Fibroblast of villous mesenchyme (primary cell): ENCODE data around the gene GFOD1. TPM values are rescaled to one million over a fixed set of nuclear protein-coding genes. Genes with fewer than 3 reads are reported as not detected.

Source experiments
- DNase-seq: peaks from one replicate; pipeline ENCODE4 v3.0.0-alpha.2; 2010; ENCODE audit warnings: low read depth
- H3K4me3 ChIP-seq: 2 replicates; pipeline ENCODE4 v1.5.1; 2011; ENCODE audit warnings: low read depth, mild to moderate bottlenecking, low read length
- total RNA-seq: library from RNA; depleted of rRNA; stranded (reverse); fragments of >200 nt; gene quantifications from 2 replicates; pipeline ENCODE4 v1.2.3, GENCODE V29; 2012
- TF ChIP-seq, protein P1 (sequence below): IDR thresholded peaks from 2 replicates; pipeline ENCODE4 v1.5.1; 2012; ENCODE audit warnings: low read depth, mild to moderate bottlenecking, low read length; ENCODE audit not compliant: insufficient read depth

GFOD1 gene
- total RNA-seq, 1 donor: 4.7 TPM

DNA sequence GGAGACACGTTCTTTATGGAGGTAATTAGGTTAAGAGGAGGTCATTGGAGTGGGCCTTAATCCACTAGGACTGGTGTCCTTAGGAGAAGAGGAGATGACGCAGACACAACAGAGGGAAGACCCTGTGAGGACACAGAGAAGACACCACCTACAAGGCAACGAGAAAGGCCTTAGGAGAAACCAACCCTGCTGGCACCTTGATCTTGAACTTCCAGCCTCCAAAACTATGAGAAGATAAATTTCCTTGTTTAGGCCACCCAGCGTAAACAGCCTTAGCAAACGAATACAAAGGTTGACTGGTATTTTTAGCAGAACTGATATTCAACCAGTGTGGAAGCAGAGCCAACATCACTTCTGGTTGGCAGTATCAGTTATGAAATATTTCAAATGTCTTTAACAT, 75.2 kb downstream of the GFOD1 start:
- DNase-seq: no peak
- H3K4me3 ChIP-seq: no peak overlapping the region
- TF ChIP-seq, protein P1, sequence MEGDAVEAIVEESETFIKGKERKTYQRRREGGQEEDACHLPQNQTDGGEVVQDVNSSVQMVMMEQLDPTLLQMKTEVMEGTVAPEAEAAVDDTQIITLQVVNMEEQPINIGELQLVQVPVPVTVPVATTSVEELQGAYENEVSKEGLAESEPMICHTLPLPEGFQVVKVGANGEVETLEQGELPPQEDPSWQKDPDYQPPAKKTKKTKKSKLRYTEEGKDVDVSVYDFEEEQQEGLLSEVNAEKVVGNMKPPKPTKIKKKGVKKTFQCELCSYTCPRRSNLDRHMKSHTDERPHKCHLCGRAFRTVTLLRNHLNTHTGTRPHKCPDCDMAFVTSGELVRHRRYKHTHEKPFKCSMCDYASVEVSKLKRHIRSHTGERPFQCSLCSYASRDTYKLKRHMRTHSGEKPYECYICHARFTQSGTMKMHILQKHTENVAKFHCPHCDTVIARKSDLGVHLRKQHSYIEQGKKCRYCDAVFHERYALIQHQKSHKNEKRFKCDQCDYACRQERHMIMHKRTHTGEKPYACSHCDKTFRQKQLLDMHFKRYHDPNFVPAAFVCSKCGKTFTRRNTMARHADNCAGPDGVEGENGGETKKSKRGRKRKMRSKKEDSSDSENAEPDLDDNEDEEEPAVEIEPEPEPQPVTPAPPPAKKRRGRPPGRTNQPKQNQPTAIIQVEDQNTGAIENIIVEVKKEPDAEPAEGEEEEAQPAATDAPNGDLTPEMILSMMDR: no peak

DNA sequence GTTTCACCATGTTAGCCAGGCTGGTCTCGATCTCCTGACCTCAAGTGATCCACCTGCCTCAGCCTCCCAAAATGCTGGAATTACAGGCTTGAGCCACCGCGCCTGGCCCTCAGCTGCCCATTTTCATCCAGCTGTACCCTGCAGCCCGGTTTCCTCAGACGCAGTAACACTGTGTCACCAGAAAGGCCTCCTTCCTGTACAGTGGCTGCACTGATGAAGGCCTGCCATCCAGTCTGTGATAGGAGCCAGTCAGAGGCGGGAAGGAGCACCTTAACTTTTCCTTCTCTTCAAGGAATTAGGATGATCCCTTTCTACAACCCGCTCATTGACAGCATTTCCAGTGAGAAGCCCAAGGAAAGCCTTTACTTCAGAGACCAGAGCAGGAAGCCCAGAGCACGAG, 75.9 kb downstream of the GFOD1 start:
- no peak for DNase-seq
- H3K4me3 ChIP-seq: no peak overlapping the region
- TF ChIP-seq, protein P1: no peak

DNA sequence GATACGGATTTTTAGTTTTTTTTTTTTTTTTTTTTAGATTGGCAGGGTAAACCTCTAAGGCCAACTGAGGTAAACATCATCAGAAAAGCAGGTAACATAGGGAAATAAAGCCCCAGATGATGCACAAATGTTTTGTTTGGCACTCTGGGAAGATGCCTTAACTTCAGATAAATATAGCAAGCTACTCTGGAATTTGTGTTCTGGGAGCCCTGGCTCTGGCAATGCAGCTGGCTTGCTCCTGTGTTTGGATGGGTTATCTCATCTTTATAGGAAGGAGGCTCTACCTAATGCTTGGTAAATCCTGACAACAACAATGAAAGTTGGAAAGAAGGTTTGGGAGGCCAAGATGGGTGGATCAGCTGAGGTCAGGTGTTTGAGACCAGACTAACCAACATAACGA, 77.4 kb downstream of the GFOD1 start:
- no peak overlapping the region for H3K4me3 ChIP-seq
- DNase-seq: no peak
- TF ChIP-seq, protein P1: no peak

DNA sequence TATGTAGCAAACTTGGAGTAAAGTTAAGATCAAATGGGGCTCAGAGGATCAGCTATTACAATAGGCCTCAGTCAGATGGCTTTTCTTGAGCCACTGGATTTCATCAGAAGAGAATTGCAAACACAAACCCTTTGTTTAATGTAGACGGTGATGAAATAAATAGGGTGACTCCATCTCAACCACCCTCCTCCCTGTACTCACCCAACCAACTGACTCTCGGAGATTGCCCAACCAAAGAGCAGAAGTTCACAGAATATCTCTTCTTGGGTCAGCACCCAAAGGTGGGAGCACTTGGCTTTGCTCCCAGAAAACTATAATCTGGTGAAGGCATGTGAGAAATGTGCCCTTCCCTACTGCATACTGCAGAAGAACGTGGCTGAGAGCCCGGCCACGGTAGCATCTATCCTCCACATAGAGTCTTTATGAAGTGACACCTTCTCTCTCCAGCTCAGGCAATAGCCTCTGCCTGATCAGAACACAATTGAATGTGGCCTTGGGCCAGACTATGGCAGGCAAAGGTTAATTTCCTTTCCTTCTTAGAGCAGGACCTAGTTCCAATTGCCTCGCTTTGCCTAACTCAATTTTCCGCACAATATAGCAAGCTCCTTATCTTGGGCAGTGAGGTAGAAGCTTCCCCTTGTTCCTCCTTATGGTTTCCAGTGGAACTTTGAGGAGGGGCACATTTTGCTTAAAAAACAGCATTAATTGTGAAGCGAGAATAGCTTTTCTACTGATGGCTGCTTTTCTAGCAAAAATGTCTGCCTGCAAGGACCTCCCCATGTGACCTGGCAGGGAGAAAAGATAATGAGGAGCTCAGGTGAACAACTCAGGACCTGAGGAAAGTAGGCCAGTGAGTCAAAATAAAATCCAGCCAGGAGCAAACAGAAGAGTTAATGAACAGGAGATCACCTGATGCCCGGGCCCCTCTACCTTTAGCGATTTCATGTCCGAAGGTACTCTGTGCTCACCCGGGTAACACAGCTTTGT, 79.4 kb downstream of the GFOD1 start:
- no peak overlapping the region for H3K4me3 ChIP-seq
- peak; percentile 96 for DNase-seq
- TF ChIP-seq, protein P1: no peak

DNA sequence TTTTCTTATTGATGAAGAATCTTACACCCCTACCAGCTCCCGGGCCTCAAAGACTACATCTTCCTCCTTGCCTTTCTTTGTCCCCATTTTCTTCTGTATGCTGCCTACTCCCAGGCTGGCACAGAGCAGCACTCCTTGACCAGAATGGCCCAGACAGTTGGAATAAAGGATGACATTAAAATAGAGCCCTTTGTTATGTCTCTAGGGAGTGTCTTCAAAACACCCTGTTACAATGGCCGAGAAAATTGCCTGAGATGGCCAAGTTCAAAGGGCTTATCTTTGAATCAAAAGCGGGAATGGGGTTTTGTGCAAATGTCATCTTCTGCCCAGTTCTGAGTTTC, 80.1 kb downstream of the GFOD1 start:
- no peak for DNase-seq
- TF ChIP-seq, protein P1: no peak
- H3K4me3 ChIP-seq: no peak overlapping the region

DNA sequence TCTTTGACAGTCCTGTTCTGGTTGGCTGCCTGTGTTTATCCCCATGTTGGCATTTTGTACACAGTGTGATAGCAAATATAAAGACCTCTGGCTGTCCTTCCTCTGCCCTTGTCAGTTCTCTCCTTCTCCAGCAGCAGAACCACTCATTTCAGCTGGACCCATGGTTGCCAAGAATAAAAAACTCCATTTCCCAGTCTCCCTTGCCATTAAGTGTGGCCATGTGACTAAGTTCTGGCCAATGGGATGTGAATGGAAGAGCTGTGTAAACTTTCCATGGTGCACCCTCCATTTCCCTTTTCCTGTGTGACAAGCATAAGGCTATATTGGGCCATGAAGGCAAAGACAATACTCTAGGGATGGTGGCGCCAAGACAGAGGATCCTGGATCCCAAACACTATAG, 80.6 kb downstream of the GFOD1 start:
- TF ChIP-seq, protein P1: no peak
- H3K4me3 ChIP-seq: no peak overlapping the region
- DNase-seq: no peak
